ENCODE measurements around the gene GUCA1A. TPM values are rescaled to one million over a fixed set of nuclear protein-coding genes. Genes with fewer than 3 reads are reported as not detected.
"Not testable (repeated sequence)": the region's sequence is repeated elsewhere in the genome, so short reads cannot be mapped to it uniquely, and the experiment has no call there.

The GUCA1A gene
- total RNA-seq, 1 experiment from 2014 or later: 13.2 TPM

DNA sequence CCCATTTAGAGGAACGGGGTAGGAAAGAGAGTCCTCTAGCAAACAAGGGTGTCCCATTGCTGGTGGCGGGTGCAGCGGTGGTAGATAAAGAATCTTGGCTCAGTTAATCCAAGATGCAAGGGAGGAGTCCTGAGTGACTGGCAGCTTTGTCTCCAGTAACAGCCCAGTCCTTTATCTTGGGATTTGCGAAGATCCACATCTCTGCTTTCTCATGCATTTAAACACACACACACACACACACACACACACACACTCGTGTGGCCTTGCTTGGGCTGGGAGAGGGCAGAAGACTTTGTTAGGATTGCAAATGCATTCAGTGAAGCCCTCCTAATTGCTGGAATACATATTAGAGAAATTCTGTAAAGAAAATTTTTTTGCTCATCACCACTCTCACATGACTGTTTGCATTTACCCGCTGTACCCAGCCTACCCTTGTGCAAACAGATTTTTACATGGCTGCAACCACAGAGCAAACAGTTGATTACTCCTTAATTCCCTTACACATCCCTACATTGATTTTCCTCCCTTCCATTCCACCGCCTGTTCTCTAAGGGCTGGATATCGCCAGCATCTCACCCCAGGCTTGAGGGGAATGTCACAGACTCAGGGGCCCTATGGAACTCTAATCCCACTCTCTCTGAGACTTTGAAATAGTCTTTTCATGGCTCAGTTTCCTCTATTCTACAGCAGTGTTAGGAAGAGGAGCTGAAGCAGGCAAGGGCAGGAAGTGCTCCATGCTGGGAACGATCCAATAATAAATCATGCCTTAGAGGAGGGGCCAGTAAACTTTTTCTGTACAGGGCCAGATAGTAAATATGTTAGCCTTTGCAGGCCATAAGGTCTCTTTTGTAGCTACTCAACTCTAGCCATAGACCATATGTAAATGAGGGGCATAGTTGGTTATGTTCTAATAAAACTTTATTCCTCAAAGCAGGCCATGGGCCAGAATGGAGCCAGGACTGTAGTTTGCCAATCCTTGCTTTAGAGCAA, 34.2 kb upstream of the GUCA1A start:
- Histone ChIP-seq H3K36me3 (replicated peaks; ENCODE audit: control insufficient read depth, insufficient read depth, low read length) (peaks cover 3% of the 10 kb centered on the region), H3K4me3 (ENCODE audit: insufficient read depth, low read depth, low read length) (no peak overlapping the region), H3K27me3 (ENCODE audit: control insufficient read depth, insufficient read depth, low read length) (no peaks in the 10 kb centered on the region)
- DNase-seq: peak; percentile 77

DNA sequence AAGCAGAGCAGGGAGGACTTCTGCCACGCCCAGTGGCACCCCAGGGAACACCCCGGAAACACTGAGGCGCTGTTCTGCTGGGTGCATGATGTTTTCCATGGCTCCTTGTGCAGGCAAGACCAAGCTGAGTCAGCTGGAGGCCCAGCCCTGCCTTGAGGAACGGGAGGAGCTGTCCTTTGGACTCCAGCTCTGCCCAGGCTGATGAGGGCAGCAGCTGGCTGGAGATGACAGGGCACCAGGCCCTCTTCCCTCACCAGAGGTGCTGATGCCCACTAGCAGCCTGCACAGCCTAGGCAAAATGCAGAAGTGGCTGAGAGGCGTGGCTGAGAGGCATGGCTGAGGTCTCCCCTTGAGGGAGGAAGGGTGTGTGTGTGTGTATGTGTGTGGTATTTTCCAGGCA, 33.1 kb upstream of the GUCA1A start:
- DNase-seq: no peak
- no peaks in the 10 kb centered on the region; the same call in 1 of the 2 replicates for H3K36me3 ChIP-seq (replicated peaks; ENCODE audit: control insufficient read depth, insufficient read depth, low read length)
- H3K4me3 ChIP-seq (ENCODE audit: insufficient read depth, low read depth, low read length): no peak overlapping the region
- no peaks in the 10 kb centered on the region for H3K27me3 ChIP-seq (ENCODE audit: control insufficient read depth, insufficient read depth, low read length)

DNA sequence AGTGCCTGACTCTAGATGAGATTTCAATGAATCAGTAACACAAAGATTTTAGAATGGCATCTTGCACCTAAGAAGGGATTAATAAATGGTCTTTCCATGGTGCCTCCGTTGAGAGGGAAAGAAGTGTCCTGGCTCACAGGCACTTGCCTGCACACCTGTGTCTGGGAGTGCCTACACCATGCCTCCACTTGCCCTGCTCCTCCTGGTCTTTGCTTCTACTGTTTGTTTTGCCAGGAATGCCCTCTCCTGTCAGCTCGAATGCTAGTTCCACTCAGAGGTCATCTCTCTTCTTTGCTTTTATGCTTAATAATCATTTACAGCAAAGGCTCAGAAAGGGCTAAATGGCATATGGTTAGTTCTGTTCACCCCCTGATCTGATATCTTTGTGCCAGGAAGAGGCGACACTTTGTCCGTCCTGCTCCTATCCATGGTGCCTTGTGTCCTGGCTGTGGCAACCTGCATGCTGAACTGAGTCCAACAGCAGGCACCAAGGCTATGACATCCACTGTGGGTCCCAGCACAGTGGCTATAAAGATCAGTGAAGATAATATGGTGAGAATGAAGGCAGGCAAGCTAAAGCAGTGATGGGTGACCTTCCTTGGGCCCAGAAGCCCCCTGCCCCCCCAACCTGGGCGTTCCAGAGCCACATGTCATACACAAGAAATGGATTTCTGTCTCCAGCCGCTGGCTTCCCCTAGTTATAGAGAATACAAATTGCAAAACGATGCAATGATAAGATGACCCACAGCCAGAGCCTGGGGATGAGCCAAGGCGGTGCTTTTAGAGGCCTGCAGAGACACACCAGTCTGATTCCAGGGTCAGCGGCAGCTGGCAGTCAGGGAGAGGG, 32.2 kb upstream of the GUCA1A start:
- Histone ChIP-seq H3K27me3 (ENCODE audit: control insufficient read depth, insufficient read depth, low read length) (no peaks in the 10 kb centered on the region), H3K36me3 (replicated peaks; ENCODE audit: control insufficient read depth, insufficient read depth, low read length) (no peaks in the 10 kb centered on the region), H3K4me3 (ENCODE audit: insufficient read depth, low read depth, low read length) (peak overlapping the region; percentile 71)
- DNase-seq: no peak

DNA sequence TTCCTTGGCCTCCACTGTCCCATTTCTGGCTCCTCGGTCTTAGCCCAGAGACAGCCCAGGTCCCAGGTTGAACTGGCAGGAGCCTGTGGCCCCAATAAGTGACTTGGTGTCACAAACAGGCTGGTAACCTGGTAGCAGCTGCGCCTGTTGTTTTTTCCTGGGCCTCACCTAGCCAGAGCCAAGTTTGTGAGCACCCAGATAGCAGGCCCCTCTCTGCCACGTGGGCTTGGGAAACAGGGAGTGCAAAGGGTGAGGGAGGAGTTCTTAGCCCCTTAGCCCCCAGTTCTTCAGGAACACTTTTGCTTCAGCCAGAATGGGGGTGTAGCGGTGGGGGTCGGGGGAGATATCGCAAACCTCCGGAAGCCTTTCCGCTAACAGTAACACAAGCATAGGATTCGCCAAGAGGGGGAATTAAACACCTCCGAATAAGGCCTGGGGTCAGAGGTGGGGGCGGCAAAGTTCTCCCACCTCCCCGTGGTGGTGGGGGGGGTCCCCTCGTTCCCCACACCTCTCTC, 31.5 kb upstream of the GUCA1A start:
- Histone ChIP-seq H3K27me3 (ENCODE audit: control insufficient read depth, insufficient read depth, low read length) (no peaks in the 10 kb centered on the region), H3K4me3 (ENCODE audit: insufficient read depth, low read depth, low read length) (peak overlapping the region; percentile 71), H3K36me3 (replicated peaks; ENCODE audit: control insufficient read depth, insufficient read depth, low read length) (no peaks in the 10 kb centered on the region)
- no peak for DNase-seq

GRCh38 chr6:42142118-42142835, 30.9 kb upstream of the GUCA1A start, which contains the start of gene C6orf132:
C6orf132 (minus strand) TSS chr6:42142620; CDS start chr6:42142444, 176 bp downstream.
- no peaks in the 10 kb centered on the region for H3K36me3 ChIP-seq (replicated peaks; ENCODE audit: control insufficient read depth, insufficient read depth, low read length)

GRCh38 chr6:42147138-42147562, 26.0 kb upstream of the GUCA1A start:
- no peaks in the 10 kb centered on the region for H3K27me3 ChIP-seq (ENCODE audit: control insufficient read depth, insufficient read depth, low read length)
- H3K36me3 ChIP-seq (replicated peaks; ENCODE audit: control insufficient read depth, insufficient read depth, low read length): no peaks in the 10 kb centered on the region
- H3K4me3 ChIP-seq (ENCODE audit: insufficient read depth, low read depth, low read length): no peak overlapping the region
- DNase-seq: no peak

More at GRCh38 chr6:42142118-42142835, 30.9 kb upstream of the GUCA1A start, which contains the start of gene C6orf132:
- peak; percentile 98 for DNase-seq
- H3K27me3 ChIP-seq (ENCODE audit: control insufficient read depth, insufficient read depth, low read length): no peaks in the 10 kb centered on the region
- peak within 1 kb of the TSS; percentile 71 for H3K4me3 ChIP-seq (ENCODE audit: insufficient read depth, low read depth, low read length)

DNA sequence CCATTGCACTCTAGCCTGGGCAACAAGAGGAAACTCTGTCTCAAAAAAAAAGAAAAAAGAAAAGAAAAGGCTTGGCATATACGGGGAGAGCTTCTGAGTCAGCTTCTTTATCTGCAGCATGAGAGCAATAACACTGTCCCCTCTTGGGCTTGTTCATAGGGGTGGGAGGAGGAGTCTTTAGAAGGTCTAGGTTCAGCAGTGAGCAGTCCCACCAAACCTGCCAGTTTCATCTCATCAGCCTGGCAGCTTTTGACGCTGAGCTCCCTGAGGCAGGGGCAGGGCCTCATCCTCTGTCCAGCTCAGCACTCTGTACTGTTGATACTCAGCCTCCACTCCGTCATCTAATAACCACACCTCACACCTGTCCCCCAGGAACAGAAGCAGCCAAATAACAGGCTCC, 25.1 kb upstream of the GUCA1A start:
- H3K36me3 ChIP-seq (replicated peaks; ENCODE audit: control insufficient read depth, insufficient read depth, low read length): no peaks in the 10 kb centered on the region
- no peaks in the 10 kb centered on the region for H3K27me3 ChIP-seq (ENCODE audit: control insufficient read depth, insufficient read depth, low read length)
- DNase-seq: no peak
- H3K4me3 ChIP-seq (ENCODE audit: insufficient read depth, low read depth, low read length): no peak overlapping the region

DNA sequence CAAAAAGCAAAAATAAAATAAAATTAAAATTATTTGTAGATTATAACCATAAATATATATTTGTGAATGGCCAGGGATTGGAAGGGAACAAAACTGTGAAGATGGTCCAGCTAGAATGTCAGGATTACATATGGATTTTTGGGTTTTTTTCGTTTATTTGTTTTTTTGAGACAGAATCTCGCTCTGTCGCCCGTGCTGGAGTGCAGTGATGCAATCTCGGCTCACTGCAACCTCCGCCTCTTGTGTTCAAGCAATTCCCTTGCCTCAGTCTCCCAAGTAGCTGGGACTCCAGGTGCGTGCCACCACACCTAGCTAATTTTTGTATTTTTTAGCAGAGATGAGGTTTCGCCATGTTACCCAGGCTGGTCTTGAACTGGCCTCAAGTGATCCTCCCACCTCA, 22.9 kb upstream of the GUCA1A start:
- H3K36me3 ChIP-seq (replicated peaks; ENCODE audit: control insufficient read depth, insufficient read depth, low read length): no peaks in the 10 kb centered on the region
- DNase-seq: no peak
- H3K27me3 ChIP-seq (ENCODE audit: control insufficient read depth, insufficient read depth, low read length): no peaks in the 10 kb centered on the region
- H3K4me3 ChIP-seq (ENCODE audit: insufficient read depth, low read depth, low read length): no peak overlapping the region

DNA sequence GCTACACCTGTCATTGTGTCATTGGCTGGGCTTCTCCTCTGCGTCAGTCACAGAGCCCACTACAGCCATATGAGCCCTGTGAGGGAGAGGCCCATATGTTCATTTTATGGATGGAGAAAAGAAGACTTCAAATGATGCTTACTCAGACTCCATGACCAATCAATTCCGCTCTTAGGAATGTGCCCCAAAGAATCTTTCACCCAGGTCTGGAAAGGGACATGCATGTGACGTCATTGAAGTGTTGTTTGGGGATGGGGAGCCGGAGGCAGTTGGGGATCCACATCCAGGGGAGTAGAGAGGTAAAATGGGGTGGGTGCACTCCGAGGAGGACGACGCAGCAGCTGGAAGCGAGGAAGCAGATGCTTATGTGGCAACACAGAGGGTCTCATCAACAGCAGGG, 21.1 kb upstream of the GUCA1A start:
- no peak overlapping the region for H3K4me3 ChIP-seq (ENCODE audit: insufficient read depth, low read depth, low read length)
- H3K27me3 ChIP-seq (ENCODE audit: control insufficient read depth, insufficient read depth, low read length): no peaks in the 10 kb centered on the region
- no peaks in the 10 kb centered on the region for H3K36me3 ChIP-seq (replicated peaks; ENCODE audit: control insufficient read depth, insufficient read depth, low read length)
- DNase-seq: no peak

GRCh38 chr6:42152528-42153213, 20.5 kb upstream of the GUCA1A start:
- H3K36me3 ChIP-seq (replicated peaks; ENCODE audit: control insufficient read depth, insufficient read depth, low read length); DNase-seq; H3K27me3 ChIP-seq (ENCODE audit: control insufficient read depth, insufficient read depth, low read length); H3K4me3 ChIP-seq (ENCODE audit: insufficient read depth, low read depth, low read length): not testable (repeated sequence)

DNA sequence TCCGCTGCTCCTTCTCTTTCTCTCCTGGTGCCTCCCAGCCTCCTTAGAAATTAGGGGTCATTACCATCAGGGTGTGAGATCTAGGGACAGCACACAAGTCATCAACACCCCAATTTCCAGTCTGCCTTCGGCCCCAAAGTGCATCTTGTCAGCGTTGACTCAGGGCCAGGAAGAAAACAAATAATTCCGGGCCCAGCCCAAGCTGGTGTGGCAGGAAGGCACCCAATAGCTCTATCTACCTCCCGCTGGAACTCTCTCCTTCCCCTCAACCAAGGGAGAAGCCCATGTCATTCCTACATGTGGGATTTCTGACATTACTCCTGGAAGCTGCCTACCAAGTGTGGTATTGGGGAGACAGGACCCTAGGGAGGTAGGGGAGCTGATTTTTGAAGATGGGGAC, 19.2 kb upstream of the GUCA1A start:
- Histone ChIP-seq H3K27me3 (ENCODE audit: control insufficient read depth, insufficient read depth, low read length) (no peaks in the 10 kb centered on the region), H3K4me3 (ENCODE audit: insufficient read depth, low read depth, low read length) (no peak overlapping the region), H3K36me3 (replicated peaks; ENCODE audit: control insufficient read depth, insufficient read depth, low read length) (no peaks in the 10 kb centered on the region)
- no peak for DNase-seq

- Histone ChIP-seq H3K36me3 (replicated peaks; ENCODE audit: control insufficient read depth, insufficient read depth, low read length) (no peaks in the 10 kb centered on the region), H3K27me3 (ENCODE audit: control insufficient read depth, insufficient read depth, low read length) (no peaks in the 10 kb centered on the region), H3K4me3 (ENCODE audit: insufficient read depth, low read depth, low read length) (no peak overlapping the region)
- no peak for DNase-seq
These were observed 18.5 kb upstream of the GUCA1A start for GRCh38 chr6:42154461-42155209.

- no peak overlapping the region for H3K4me3 ChIP-seq (ENCODE audit: insufficient read depth, low read depth, low read length)
- no peaks in the 10 kb centered on the region for H3K36me3 ChIP-seq (replicated peaks; ENCODE audit: control insufficient read depth, insufficient read depth, low read length)
- no peak for DNase-seq
- H3K27me3 ChIP-seq (ENCODE audit: control insufficient read depth, insufficient read depth, low read length): no peaks in the 10 kb centered on the region
These were observed 17.9 kb upstream of the GUCA1A start for GRCh38 chr6:42155293-42155692.
